ENCODE results near the gene MAST4.

DNA sequence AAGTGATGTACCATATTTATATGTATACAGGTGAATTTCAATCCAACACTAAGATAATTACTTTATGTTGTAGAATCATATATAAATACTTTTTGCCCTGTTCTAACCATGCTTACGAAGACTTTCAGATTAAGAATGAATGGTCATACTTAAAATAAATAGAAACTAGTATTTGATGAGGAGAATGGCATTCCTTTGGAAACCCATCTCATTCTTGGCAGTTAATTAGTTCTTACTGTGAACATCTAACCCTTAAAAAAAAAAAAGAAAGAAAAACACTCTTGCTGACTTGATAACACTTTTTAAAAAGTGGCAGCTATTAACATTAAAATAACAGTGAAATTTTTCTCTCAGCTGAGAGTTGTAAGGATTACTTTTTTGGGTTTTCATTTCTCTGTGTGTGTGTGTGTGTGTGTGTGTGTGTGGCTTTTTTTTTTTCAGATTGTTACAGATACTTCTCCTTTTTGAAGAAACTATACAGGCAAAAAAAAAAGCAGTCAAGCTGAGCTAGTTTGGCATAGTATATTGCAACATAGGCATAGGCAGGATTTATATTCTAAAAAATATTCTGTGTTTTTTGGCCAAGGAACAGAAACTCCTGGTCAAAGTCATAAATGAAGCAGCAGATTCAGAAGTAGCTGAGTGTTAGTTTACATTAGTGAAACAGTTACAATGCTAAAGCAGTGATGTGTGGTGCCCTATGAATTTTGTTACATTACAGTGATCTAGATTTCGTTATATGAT lies 436.9 kb downstream of the MAST4 start:
- TF ChIP-seq CTCF (IDR thresholded peaks at IDR 0.05) (no peak), POLR2A (IDR thresholded peaks at IDR 0.05) (no peak)

Data from esophagus squamous epithelium (tissue), 4 donors.